Measurements from ENCODE around the gene ARID3C. TPM values are rescaled to one million over a fixed set of nuclear protein-coding genes. Genes with fewer than 3 reads are reported as not detected.

Gene ARID3C
- total and polyA plus RNA-seq, 2 donors from 2014 or later, result not detected

DNA sequence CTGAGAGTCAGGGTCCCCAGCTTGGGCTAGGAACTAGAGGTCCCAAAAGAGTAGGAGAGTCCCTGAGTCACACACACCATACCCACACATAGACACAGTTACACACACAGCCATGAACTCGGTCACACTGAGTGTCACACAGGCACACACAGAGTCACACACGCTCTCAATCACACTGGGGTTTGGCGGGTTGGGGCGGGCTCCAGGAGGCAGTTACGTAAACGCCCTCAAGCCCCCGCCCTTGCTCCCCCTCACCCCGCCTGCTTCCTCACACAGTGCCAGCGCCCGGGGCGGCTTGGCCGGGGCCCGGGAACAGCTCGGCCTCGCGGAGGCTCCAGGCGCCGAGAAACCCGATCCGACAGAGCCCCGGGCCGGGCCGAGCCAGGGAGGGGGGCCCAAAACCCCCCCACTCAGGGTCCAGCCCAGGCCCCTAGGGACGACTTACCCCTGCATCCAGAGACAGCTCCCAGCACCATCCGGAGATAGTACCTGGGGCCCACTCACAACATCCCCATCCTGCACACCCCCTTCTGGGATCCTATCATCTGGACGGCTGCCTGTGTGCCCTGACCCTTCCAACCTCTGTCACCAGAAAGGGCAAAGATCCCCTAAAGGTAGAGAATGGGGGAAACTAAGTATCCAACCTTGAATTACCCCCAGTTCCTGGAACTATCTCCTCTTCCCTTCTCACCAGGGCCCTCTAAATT is 35.8 kb downstream of the ARID3C start:
- no peak overlapping the region for H3K4me3 ChIP-seq (ENCODE audit: low read length in 3 of 3)
- intact Hi-C loops (cut with DNase I), result loop anchor here (5.0 to 10.0 kb wide), 2 partner anchors 46 to 178 kb away; no protein-coding TSS in a partner anchor
- H3K36me3 ChIP-seq (ENCODE audit: control insufficient read depth in 2 of 3, insufficient read depth in 3 of 3, low read length in 3 of 3), result no peaks in the 10 kb centered on the region
- H3K27ac ChIP-seq (ENCODE audit: low read depth in 2 of 2, low read length in 2 of 2), result peak overlapping the region in 1 of 2 donors; percentile 39
- FAIRE-seq (no peak), DNase-seq (peak in 4 of 5 donors; percentile 46 to 92 (median 70))
- H3K9ac ChIP-seq (ENCODE audit: low read length in 3 of 3), result no peak overlapping the region
- H3K27me3 ChIP-seq (ENCODE audit: control insufficient read depth, insufficient read depth, low read length), result peaks cover 11% of the 10 kb centered on the region
- peaks cover 0 to 4% (median 2%) of the 10 kb centered on the region in 3 donors for H3K4me1 ChIP-seq (ENCODE audit: control insufficient read depth in 2 of 3, insufficient read depth in 2 of 3, low read depth in 1 of 3, low read length in 3 of 3)
- no peaks in the 10 kb centered on the region for H3K9me3 ChIP-seq (ENCODE audit: control insufficient read depth in 2 of 3, insufficient read depth in 1 of 3, low read length in 3 of 3)
- TF ChIP-seq, protein P1, sequence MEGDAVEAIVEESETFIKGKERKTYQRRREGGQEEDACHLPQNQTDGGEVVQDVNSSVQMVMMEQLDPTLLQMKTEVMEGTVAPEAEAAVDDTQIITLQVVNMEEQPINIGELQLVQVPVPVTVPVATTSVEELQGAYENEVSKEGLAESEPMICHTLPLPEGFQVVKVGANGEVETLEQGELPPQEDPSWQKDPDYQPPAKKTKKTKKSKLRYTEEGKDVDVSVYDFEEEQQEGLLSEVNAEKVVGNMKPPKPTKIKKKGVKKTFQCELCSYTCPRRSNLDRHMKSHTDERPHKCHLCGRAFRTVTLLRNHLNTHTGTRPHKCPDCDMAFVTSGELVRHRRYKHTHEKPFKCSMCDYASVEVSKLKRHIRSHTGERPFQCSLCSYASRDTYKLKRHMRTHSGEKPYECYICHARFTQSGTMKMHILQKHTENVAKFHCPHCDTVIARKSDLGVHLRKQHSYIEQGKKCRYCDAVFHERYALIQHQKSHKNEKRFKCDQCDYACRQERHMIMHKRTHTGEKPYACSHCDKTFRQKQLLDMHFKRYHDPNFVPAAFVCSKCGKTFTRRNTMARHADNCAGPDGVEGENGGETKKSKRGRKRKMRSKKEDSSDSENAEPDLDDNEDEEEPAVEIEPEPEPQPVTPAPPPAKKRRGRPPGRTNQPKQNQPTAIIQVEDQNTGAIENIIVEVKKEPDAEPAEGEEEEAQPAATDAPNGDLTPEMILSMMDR (IDR thresholded peaks at IDR 0.05; ENCODE audit: borderline replicate concordance, extremely low read depth, insufficient read depth), result no peak

GRCh38 chr9:34591917-34592866 is 36.7 kb downstream of the ARID3C start:
- TF ChIP-seq, protein P1 (IDR thresholded peaks at IDR 0.05; ENCODE audit: borderline replicate concordance, extremely low read depth, insufficient read depth), result no peak
- H3K4me3 ChIP-seq (ENCODE audit: low read length in 3 of 3), result no peak overlapping the region
- H3K9ac ChIP-seq (ENCODE audit: low read length in 3 of 3), result no peak overlapping the region
- DNase-seq, result no peak
- H3K27ac ChIP-seq (ENCODE audit: low read depth in 2 of 2, low read length in 2 of 2), result no peak overlapping the region
- H3K4me1 ChIP-seq (ENCODE audit: control insufficient read depth in 2 of 3, insufficient read depth in 2 of 3, low read depth in 1 of 3, low read length in 3 of 3), result peaks cover 0 to 4% (median 3%) of the 10 kb centered on the region in 3 donors
- H3K27me3 ChIP-seq (ENCODE audit: control insufficient read depth, insufficient read depth, low read length), result peaks cover 14% of the 10 kb centered on the region
- no peaks in the 10 kb centered on the region for H3K36me3 ChIP-seq (ENCODE audit: control insufficient read depth in 2 of 3, insufficient read depth in 3 of 3, low read length in 3 of 3)
- H3K9me3 ChIP-seq (ENCODE audit: control insufficient read depth in 2 of 3, insufficient read depth in 1 of 3, low read length in 3 of 3), result no peaks in the 10 kb centered on the region
- intact Hi-C loops (cut with DNase I), result loop anchor here (5.0 to 10.0 kb wide), 2 partner anchors 45 to 177 kb away; no protein-coding TSS in a partner anchor
- FAIRE-seq, result no peak

DNA sequence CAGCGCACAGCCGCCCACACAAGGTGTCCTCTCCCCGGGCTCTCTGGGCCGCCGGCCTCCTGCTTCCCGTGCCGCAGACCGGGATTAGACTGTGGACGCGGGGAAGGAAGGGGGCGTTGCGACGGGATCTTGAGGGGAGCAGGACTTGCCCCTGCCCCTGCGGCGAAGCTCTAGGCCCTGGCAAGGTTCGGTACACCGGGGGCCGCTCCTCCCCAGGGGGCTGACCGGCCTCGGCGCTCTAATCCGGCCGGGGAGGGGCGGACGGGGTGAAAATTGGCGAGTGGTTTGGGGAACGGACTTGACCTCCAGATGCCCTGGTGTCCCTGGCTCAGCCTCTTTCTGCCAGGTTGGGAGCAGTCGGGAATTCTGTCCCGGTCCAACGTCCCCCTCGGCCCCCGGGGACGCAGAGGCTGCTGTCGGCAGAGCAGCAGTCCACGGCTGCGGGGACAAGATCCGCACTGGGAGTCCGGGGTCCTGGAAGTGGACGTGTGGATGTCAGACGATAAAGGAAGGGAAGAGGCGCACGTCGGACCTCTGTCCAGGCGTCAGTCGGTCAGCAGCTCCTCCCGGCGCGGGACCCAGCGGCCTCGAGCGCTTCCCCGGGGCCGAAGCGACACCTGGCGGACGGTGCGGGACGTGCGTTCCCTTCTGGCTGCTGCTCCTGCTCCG is 37.5 kb downstream of the ARID3C start:
- Histone ChIP-seq H3K9ac (ENCODE audit: low read length in 3 of 3) (no peak overlapping the region), H3K27ac (ENCODE audit: low read depth in 2 of 2, low read length in 2 of 2) (no peak overlapping the region), H3K27me3 (ENCODE audit: control insufficient read depth, insufficient read depth, low read length) (peaks cover 14% of the 10 kb centered on the region), H3K36me3 (ENCODE audit: control insufficient read depth in 2 of 3, insufficient read depth in 3 of 3, low read length in 3 of 3) (no peaks in the 10 kb centered on the region), H3K9me3 (ENCODE audit: control insufficient read depth in 2 of 3, insufficient read depth in 1 of 3, low read length in 3 of 3) (no peaks in the 10 kb centered on the region), H3K4me3 (ENCODE audit: low read length in 3 of 3) (peak overlapping the region in 1 of 3 donors; percentile 39), H3K4me1 (ENCODE audit: control insufficient read depth in 2 of 3, insufficient read depth in 2 of 3, low read depth in 1 of 3, low read length in 3 of 3) (peaks cover 0 to 4% (median 3%) of the 10 kb centered on the region in 3 donors)
- FAIRE-seq (no peak), DNase-seq (peak; percentile 88 to 94 (median 91))
- intact Hi-C loops (cut with DNase I), result loop anchor here (5.0 to 10.0 kb wide), 2 partner anchors 44 to 177 kb away; no protein-coding TSS in a partner anchor
- TF ChIP-seq, protein P1 (IDR thresholded peaks at IDR 0.05; ENCODE audit: borderline replicate concordance, extremely low read depth, insufficient read depth), result peak; percentile 97

All from kidney (tissue), 14 donors.